ENCODE results near the gene HAVCR2. TPM values are rescaled to one million over a fixed set of nuclear protein-coding genes. Genes with fewer than 3 reads are reported as not detected.

HAVCR2 gene
- total RNA-seq, 1 experiment from 2014 or later = not detected

- Histone ChIP-seq H3K36me3 (ENCODE audit: control insufficient read depth, insufficient read depth, low read length) (no peaks in the 10 kb centered on the region), H3K4me1 (ENCODE audit: control insufficient read depth, insufficient read depth, low read length) (no peaks in the 10 kb centered on the region), H3K27me3 (ENCODE audit: control insufficient read depth, insufficient read depth, low read length) (no peaks in the 10 kb centered on the region; the same call in 1 of the 2 replicates), H3K4me3 (ENCODE audit: low read depth in 2 of 2, low read length in 2 of 2) (no peak overlapping the region), H3K27ac (ENCODE audit: low read length) (no peak overlapping the region), H3K9me3 (ENCODE audit: control insufficient read depth, insufficient read depth, low read depth, low read length) (no peaks in the 10 kb centered on the region)
- no TSS peak for BruUV-seq (replicated peaks)
- CTCF ChIA-PET = interaction anchor here (0.6 kb wide), 1 partner anchor 15 kb away, joined by 7 read pairs; no protein-coding TSS in a partner anchor
- no peak for DNase-seq (ENCODE audit: low read depth, low spot score)
- TF ChIP-seq POLR2AphosphoS5 (IDR thresholded peaks at IDR 0.05; ENCODE audit: low read depth, low read length) = no peak
- no peak for TF ChIP-seq CTCF (IDR thresholded peaks at IDR 0.05)
- no peak for TF ChIP-seq SIN3A (IDR thresholded peaks at IDR 0.05; ENCODE audit: borderline replicate concordance, insufficient read depth, low read depth, low read length)
- no peak for TF ChIP-seq REST (IDR thresholded peaks at IDR 0.05; ENCODE audit: insufficient read depth in 1 of 2, low read depth in 2 of 2, low read length in 1 of 2)
- no peak for TF ChIP-seq TCF7L2 (IDR thresholded peaks at IDR 0.05; ENCODE audit: low read depth, low read length)
- in situ Hi-C loops (cut with HindIII; ENCODE audit: low pct_unique_long_range_greater_than_20kb, low sequenced_read_pairs) = no loop called here
- POLR2A ChIA-PET = no interaction called here
- intact Hi-C loops (cut with micrococcal nuclease; ENCODE audit: unreplicated experiment) = no loop called here
- ATAC-seq = no peak
Measured at GRCh38 chr5:157046041-157046440, 62.8 kb downstream of the HAVCR2 start.

GRCh38 chr5:157045601-157046000 lies 63.2 kb downstream of the HAVCR2 start:
- POLR2A ChIA-PET = no interaction called here
- Histone ChIP-seq H3K4me3 (ENCODE audit: low read depth in 2 of 2, low read length in 2 of 2) (no peak overlapping the region), H3K27me3 (ENCODE audit: control insufficient read depth, insufficient read depth, low read length) (no peaks in the 10 kb centered on the region; the same call in 1 of the 2 replicates), H3K36me3 (ENCODE audit: control insufficient read depth, insufficient read depth, low read length) (no peaks in the 10 kb centered on the region), H3K4me1 (ENCODE audit: control insufficient read depth, insufficient read depth, low read length) (no peaks in the 10 kb centered on the region), H3K27ac (ENCODE audit: low read length) (no peak overlapping the region), H3K9me3 (ENCODE audit: control insufficient read depth, insufficient read depth, low read depth, low read length) (no peaks in the 10 kb centered on the region)
- BruUV-seq (replicated peaks) = no TSS peak
- intact Hi-C loops (cut with micrococcal nuclease; ENCODE audit: unreplicated experiment) = no loop called here
- no peak for ATAC-seq
- in situ Hi-C loops (cut with HindIII; ENCODE audit: low pct_unique_long_range_greater_than_20kb, low sequenced_read_pairs) = no loop called here
- CTCF ChIA-PET = no interaction called here
- no peak for DNase-seq (ENCODE audit: low read depth, low spot score)
- no peak for TF ChIP-seq CTCF (IDR thresholded peaks at IDR 0.05)

Measured in Panc1 (cell line).